IPS DF 4.7 (cell line): Measurements from ENCODE around the gene TRIM54.
"Not testable (repeated sequence)": the region's sequence is repeated elsewhere in the genome, so short reads cannot be mapped to it uniquely, and the experiment has no call there.

Source experiments
- DNase-seq: peaks from one replicate; pipeline ENCODE4 v3.0.0-alpha.2; 2013; ENCODE audit warnings: low spot score; ENCODE audit errors: extremely low read depth

The TRIM54 gene

GRCh38 chr2:27256855-27257454 is 25.3 kb upstream of the TRIM54 start:
- no peak for DNase-seq

- no peak for DNase-seq
Observed at GRCh38 chr2:27258051-27258450, 24.2 kb upstream of the TRIM54 start.

GRCh38 chr2:27261241-27261925 is 20.8 kb upstream of the TRIM54 start:
- DNase-seq, result no peak

DNA sequence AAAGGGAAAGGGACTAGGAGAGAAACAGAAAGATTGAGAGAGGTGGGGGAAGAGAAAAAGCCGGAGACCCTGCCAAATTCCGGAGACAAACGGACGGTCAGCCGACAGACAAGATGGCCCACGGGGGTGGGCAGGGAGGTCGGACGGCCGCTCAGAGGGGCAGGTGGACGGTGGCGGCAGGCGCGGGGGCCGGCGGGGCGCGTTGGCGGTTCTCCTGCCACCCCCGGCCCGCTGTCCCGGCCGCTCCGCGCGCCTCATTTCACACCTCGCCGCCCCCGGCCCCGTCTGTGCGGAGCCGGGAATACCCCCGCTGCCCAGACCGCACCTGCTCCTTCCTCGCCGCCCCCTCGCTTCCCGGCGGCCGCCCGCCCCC is 20.3 kb upstream of the TRIM54 start:
- no peak for DNase-seq

DNA sequence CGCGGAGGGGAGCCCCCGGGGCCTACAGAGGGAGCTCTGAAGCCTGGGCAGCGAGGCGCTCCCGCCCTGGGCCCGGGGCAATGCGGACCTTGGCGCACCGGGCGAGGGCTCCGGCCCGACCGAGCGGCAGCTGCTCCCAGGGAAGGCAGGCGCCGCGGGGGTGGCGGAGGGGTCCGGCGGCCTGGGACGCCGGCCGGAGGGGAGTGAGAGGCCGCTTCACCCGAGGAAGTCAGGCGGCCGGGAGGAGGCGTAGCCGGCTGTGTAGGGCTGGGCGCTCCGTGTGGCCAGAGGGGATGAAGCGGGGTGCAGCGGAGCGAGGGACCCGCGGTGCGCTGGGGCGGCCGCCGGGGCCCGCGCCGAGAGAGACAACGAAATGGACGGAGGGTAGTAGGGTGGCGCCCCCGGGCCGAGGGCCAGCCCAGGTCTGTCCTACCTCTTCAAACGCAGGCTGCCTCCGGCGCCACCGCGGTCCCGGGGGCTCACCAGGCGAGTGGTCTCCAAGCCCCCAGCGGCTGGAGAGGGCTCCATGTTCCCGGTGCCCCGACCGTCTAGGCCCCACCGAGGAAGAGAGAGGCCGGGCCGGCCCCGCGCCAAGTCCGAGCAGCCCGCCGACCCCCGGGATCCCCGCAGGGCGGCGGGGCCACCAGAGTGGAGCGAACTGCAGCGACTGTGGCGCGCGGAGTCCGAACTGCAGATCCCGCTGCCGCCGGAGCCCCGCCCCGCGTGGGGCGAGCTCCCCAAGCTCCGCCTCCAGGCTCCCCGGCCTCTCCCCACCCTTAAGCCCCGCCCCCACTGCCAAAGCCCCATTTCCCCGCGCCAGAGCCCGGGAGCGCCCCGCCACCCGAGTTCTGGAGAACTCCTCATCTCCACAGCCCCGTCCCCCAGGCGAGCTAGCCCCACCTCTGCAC is 19.6 kb upstream of the TRIM54 start, which contains the start of gene SLC30A3:
TSS of gene SLC30A3 (minus strand) at position 669 of the 908 bp plus-strand sequence. CDS start at position 528, 141 bp downstream.
- no peak for DNase-seq

DNA sequence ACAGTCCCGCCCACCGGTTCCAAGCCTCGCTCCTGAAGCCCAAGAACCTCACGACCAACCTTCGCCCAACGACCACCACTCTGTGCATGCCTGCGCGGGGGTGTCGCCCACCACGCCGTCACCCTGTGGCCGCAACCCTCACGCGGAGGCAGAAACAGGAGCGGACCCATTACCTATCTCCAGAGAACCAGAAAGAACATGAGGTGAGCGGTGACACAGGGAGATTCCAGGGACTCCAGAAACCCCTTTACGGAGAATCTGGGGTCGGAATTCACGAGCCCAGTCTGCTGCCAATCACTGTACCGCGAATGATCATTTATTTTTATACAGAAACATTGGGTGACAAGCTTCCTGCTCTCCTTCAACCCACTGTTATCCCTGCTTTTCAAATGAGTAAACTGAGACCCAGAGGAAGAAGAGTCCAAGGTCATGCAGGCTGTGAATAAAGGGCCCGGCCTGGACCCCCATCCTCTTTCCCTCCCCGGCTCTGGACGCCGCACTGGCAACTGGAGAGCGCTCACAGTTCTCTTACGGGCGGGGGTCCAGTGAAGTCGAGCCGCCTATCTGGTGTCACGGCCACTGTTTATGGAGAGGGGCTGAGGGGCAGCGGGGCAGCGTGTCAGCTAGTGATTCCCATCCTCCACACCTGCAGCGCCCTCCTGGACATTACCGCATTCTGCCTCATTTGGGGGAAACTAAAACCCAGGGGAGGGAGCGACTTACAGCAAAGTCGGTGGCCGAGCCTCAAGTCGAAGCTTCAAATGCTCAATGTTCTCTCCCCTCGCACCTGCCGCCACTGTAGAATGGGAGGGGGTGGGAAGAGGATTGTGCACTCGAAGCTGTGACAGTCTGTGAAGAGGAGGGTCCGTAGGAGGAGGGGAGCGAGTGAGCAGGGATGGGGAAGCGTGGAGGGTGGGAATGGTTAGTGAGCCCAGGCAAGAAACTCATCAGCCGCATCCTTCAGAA is 18.7 kb upstream of the TRIM54 start:
- no peak for DNase-seq

- no peak for DNase-seq
Observed at GRCh38 chr2:27264253-27264752, 17.9 kb upstream of the TRIM54 start.

- no peak for DNase-seq
Observed at GRCh38 chr2:27264753-27265535, 17.3 kb upstream of the TRIM54 start.

DNA sequence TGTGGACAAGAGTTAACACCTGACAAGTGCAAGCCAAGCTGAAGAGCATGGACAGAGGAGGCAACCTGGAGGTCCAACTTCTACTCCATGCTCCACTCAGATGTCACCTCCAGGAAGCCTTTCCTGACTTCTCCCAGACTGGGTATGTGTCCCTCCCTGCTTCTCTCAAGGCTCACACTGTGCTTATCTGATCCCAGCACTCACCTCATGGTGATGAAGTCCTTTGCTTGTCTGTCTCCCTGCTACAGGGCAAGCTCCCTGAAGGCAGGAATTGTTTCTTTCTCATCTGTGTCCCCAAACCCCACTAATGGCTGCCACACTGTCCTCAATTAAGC is 16.7 kb upstream of the TRIM54 start:
- no peak for DNase-seq

- DNase-seq, result not testable (repeated sequence)
Observed at GRCh38 chr2:27268296-27268695, 13.9 kb upstream of the TRIM54 start.

DNA sequence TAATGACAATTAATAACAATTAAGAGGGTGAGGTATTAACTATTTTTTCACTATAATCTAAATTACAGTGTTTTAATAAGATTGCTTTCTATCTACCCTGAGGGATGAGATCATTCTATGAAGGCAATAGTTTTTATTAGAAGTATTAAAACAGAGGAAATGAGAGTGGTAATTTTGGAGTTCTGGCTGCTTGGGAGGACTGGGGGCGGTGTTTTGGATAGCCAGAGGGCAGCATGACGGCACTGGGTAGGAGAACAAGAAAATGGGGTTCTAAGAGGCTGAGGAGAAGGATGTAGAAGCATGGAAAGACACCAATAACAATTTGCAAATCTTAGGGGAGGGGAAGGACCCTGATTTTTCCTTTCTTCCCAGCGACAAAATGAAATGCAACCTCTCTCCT is 12.1 kb upstream of the TRIM54 start:
- no peak for DNase-seq

GRCh38 chr2:27270670-27271069 is 11.6 kb upstream of the TRIM54 start:
- no peak for DNase-seq

GRCh38 chr2:27271631-27272340 is 10.4 kb upstream of the TRIM54 start:
- no peak for DNase-seq

GRCh38 chr2:27272537-27273522 is 9.4 kb upstream of the TRIM54 start:
- DNase-seq, result not testable (repeated sequence)

- no peak for DNase-seq
Observed at GRCh38 chr2:27275211-27276150, 6.7 kb upstream of the TRIM54 start, which contains the start of gene DNAJC5G. TSS of gene DNAJC5G (plus strand) at chr2:27275433. CDS start at chr2:27276729, 1,296 bp downstream.

- no peak for DNase-seq
Observed at GRCh38 chr2:27278010-27278409, 4.2 kb upstream of the TRIM54 start.

GRCh38 chr2:27280826-27281225 is 1.4 kb upstream of the TRIM54 start:
- DNase-seq, result no peak
